SK-N-SH (cell line): ENCODE data around the gene THSD4. TPM values are rescaled to one million over a fixed set of nuclear protein-coding genes. Genes with fewer than 3 reads are reported as not detected.

ENCODE experiments used
- CTCF ChIA-PET: fragments of 300-600, 350-600 bp; formaldehyde crosslinking; extraction: SDS; loops from one replicate; lab custom pipeline; 2021; lab: Yijun Ruan, JAX
- POLR2A ChIA-PET: fragments of 350-600 bp; sonication (Branson Sonifier 250); formaldehyde crosslinking; extraction: SDS; loops from one replicate; lab custom pipeline; 2020; ENCODE audit warnings: antibody characterized with exemption, inconsistent platforms; lab: Yijun Ruan, JAX
- DNase-seq: peaks from one replicate; pipeline ENCODE4 v3.0.0; 2012
- H2AFZ ChIP-seq: fragments of 200-600 bp; sonication (generic); 2 replicates; pipeline ENCODE4 v1.8.1; 2016; ENCODE audit warnings: antibody characterized with exemption, mild to moderate bottlenecking, low read depth
- H3F3A ChIP-seq: fragments of 200-600 bp; sonication (generic); replicated peaks from 2 replicates; pipeline ENCODE3; 2016; ENCODE audit warnings: antibody characterized with exemption, mild to moderate bottlenecking; ENCODE audit not compliant: insufficient read depth
- H3K27ac ChIP-seq, 2 experiments: fragments of 200-500 bp in 1 of 2; fragments of 200-600 bp in 1 of 2; sonication (Bioruptor generic) in 1 of 2; sonication (generic), shearing (Covaris generic) in 1 of 2; 2 replicates each; pipeline versions ENCODE4 v1.5.1 to v1.6.1; 2014 to 2016; ENCODE audit warnings: low read depth in 2 of 2, inconsistent platforms in 1 of 2, low read length in 1 of 2, mild to moderate bottlenecking in 1 of 2, mixed read lengths in 1 of 2
- H3K27me3 ChIP-seq: fragments of 200-600 bp; sonication (generic), shearing (Covaris generic); 2 replicates; pipeline ENCODE4 v1.6.1; 2016; ENCODE audit warnings: mixed run types; ENCODE audit not compliant: insufficient read depth
- H3K36me3 ChIP-seq, 2 experiments: fragments of 200-500 bp in 1 of 2; fragments of 200-600 bp in 1 of 2; sonication (Bioruptor generic) in 1 of 2; sonication (generic) in 1 of 2; replicated peaks in 1 of 2; 2 replicates each; pipeline versions ENCODE3 to v1.5.1; 2014 to 2016; ENCODE audit warnings: low read length in 1 of 2, mild to moderate bottlenecking in 1 of 2; ENCODE audit not compliant: insufficient read depth in 2 of 2, control insufficient read depth in 1 of 2
- H3K4me1 ChIP-seq, 2 experiments: fragments of 200-500 bp in 1 of 2; fragments of 200-600 bp in 1 of 2; sonication (Bioruptor generic) in 1 of 2; sonication (generic), shearing (Covaris generic) in 1 of 2; 2 replicates each; pipeline versions ENCODE4 v1.5.1 to v1.6.1; 2014 to 2016; ENCODE audit warnings: low read depth in 1 of 2, low read length in 1 of 2, mixed run types in 1 of 2; ENCODE audit not compliant: insufficient read depth in 2 of 2, control insufficient read depth in 1 of 2
- H3K4me2 ChIP-seq: fragments of 200-600 bp; sonication (generic), shearing (Covaris generic); 2 replicates; pipeline ENCODE4 v1.6.1; 2017; ENCODE audit warnings: mixed run types
- H3K4me3 ChIP-seq, 2 experiments: fragments of 200-500 bp in 1 of 2; fragments of 200-600 bp in 1 of 2; sonication (Bioruptor generic) in 1 of 2; sonication (generic), shearing (Covaris generic) in 1 of 2; 2 replicates each; pipeline versions ENCODE4 v1.5.1 to v1.8.1; 2014 to 2016; ENCODE audit warnings: low read depth in 2 of 2, inconsistent platforms in 1 of 2, low read length in 1 of 2, mild to moderate bottlenecking in 1 of 2, mixed read lengths in 1 of 2, moderate library complexity in 1 of 2
- H3K79me2 ChIP-seq: fragments of 200-600 bp; sonication (generic); 2 replicates; pipeline ENCODE4 v1.8.1; 2017; ENCODE audit warnings: mild to moderate bottlenecking; ENCODE audit not compliant: insufficient read depth
- H3K9ac ChIP-seq: fragments of 200-600 bp; sonication (generic); 2 replicates; pipeline ENCODE4 v1.6.1; 2017; ENCODE audit warnings: mixed run types
- H3K9me2 ChIP-seq: fragments of 200-600 bp; sonication (generic); 2 replicates; pipeline ENCODE4 v1.6.1; 2017; ENCODE audit warnings: mixed run types
- H3K9me3 ChIP-seq: fragments of 200-600 bp; sonication (generic); 2 replicates; pipeline ENCODE4 v1.6.1; 2017; ENCODE audit warnings: mixed run types, mild to moderate bottlenecking, moderate library complexity
- H4K20me1 ChIP-seq: fragments of 200-600 bp; sonication (generic); 2 replicates; pipeline ENCODE4 v1.6.1; 2017; ENCODE audit warnings: mild to moderate bottlenecking, mixed run types; ENCODE audit not compliant: insufficient read depth
- CHD2 ChIP-seq: fragments of 150-350 bp; IDR thresholded peaks from 2 replicates; pipeline ENCODE4 v1.6.1; 2018; ENCODE audit warnings: low read length; ENCODE audit not compliant: partially characterized antibody
- FOXM1 ChIP-seq: IDR thresholded peaks from 2 replicates; pipeline ENCODE4 v1.4.0; 2012; ENCODE audit warnings: low read depth, mild to moderate bottlenecking
- GATA2 ChIP-seq: sonication (generic); formaldehyde crosslinking; IDR thresholded peaks from 2 replicates; pipeline ENCODE4 v1.5.0; 2020; ENCODE audit warnings: mild to moderate bottlenecking, missing genetic modification reagents
- JUND ChIP-seq: IDR thresholded peaks from 2 replicates; pipeline ENCODE4 v1.4.0; 2012
- NFIC ChIP-seq: IDR thresholded peaks from 2 replicates; pipeline ENCODE4 v1.4.0; 2012; ENCODE audit warnings: borderline replicate concordance
- NRF1 ChIP-seq: IDR thresholded peaks from 2 replicates; pipeline ENCODE4 v1.6.1; 2012; ENCODE audit warnings: low read depth, mild to moderate bottlenecking, low read length
- POLR2AphosphoS5 ChIP-seq: IDR thresholded peaks from 2 replicates; pipeline ENCODE4 v1.6.1; 2012; ENCODE audit warnings: low read depth, low read length
- RAD21 ChIP-seq: IDR thresholded peaks from 2 replicates; pipeline ENCODE4 v1.6.1; 2012; ENCODE audit warnings: mild to moderate bottlenecking, low read length
- RFX5 ChIP-seq: IDR thresholded peaks from 2 replicates; pipeline ENCODE4 v1.6.1; 2012; ENCODE audit warnings: mild to moderate bottlenecking, improper control_type of control experiment, low read length
- RXRA ChIP-seq: IDR thresholded peaks from 2 replicates; pipeline ENCODE4 v1.4.0; 2012; ENCODE audit warnings: low read depth, mild to moderate bottlenecking, borderline replicate concordance
- TCF12 ChIP-seq: IDR thresholded peaks from 2 replicates; pipeline ENCODE4 v1.4.0; 2012
- USF1 ChIP-seq: IDR thresholded peaks from 2 replicates; pipeline ENCODE4 v1.4.0; 2012; ENCODE audit warnings: low read depth, borderline replicate concordance
- WGBS: methylation state at CpG from one replicate; pipeline ENCODE4 v1.1.6; 2017; ENCODE audit warnings: low lambda C conversion rate; 5-methylcytosine and 5-hydroxymethylcytosine counted together
- polyA plus RNA-seq, 3 experiments: library from polyadenylated mRNA; depleted of rRNA; stranded (reverse); fragments of >200 nt; gene quantifications; 2 replicates each; pipeline ENCODE4 v1.2.3, GENCODE V29; 2012
- TF ChIP-seq, protein P1 (sequence below): fragments of 150-350 bp; IDR thresholded peaks from 2 replicates; pipeline ENCODE4 v1.6.1; 2017; ENCODE audit warnings: antibody characterized with exemption, low read length, low read depth, borderline replicate concordance
- TF ChIP-seq, protein P2 (sequence below): fragments of 150-350 bp; IDR thresholded peaks from 2 replicates; pipeline ENCODE4 v1.6.1; 2016; ENCODE audit warnings: mild to moderate bottlenecking, low read depth, low read length
- TF ChIP-seq, protein P3 (sequence below): IDR thresholded peaks from 2 replicates; pipeline ENCODE4; 2012
- TF ChIP-seq, protein P4 (sequence below): IDR thresholded peaks from 2 replicates; pipeline ENCODE4 v1.4.0; 2012; ENCODE audit warnings: low read depth

The THSD4 gene
- polyA plus RNA-seq, 1 of the 3 experiments (the other 2 are of a cell fraction): 79.1 TPM

GRCh38 chr15:71548401-71548807 lies 433.1 kb downstream of the THSD4 start:
- H3K4me2 ChIP-seq: no peak overlapping the region
- H3K9ac ChIP-seq: no peak overlapping the region
- H3K79me2 ChIP-seq: no peaks in the 10 kb centered on the region
- no peaks in the 10 kb centered on the region for H4K20me1 ChIP-seq
- ChIA-PET POLR2A (no interaction called here), CTCF (interaction anchor here (0.6 to 1.7 kb wide), 3 partner anchors 27 to 204 kb away, joined by 3 to 5 read pairs (median 3); no protein-coding TSS in a partner anchor)
- H2AFZ ChIP-seq: no peak overlapping the region
- no peak overlapping the region for H3K27ac ChIP-seq
- 66% methylated on average over 4 of the region's 4 CpGs for WGBS
- TF ChIP-seq JUND (no peak), RXRA (no peak), USF1 (no peak), NFIC (no peak), POLR2AphosphoS5 (no peak), TCF12 (no peak), GATA2 (CRISPR knock-in tag) (no peak), FOXM1 (no peak), CHD2 (no peak), RAD21 (no peak), NRF1 (no peak), RFX5 (no peak)
- TF ChIP-seq, protein P1, sequence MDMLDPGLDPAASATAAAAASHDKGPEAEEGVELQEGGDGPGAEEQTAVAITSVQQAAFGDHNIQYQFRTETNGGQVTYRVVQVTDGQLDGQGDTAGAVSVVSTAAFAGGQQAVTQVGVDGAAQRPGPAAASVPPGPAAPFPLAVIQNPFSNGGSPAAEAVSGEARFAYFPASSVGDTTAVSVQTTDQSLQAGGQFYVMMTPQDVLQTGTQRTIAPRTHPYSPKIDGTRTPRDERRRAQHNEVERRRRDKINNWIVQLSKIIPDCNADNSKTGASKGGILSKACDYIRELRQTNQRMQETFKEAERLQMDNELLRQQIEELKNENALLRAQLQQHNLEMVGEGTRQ: no peak
- TF ChIP-seq, protein P2, sequence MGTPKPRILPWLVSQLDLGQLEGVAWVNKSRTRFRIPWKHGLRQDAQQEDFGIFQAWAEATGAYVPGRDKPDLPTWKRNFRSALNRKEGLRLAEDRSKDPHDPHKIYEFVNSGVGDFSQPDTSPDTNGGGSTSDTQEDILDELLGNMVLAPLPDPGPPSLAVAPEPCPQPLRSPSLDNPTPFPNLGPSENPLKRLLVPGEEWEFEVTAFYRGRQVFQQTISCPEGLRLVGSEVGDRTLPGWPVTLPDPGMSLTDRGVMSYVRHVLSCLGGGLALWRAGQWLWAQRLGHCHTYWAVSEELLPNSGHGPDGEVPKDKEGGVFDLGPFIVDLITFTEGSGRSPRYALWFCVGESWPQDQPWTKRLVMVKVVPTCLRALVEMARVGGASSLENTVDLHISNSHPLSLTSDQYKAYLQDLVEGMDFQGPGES: no peak
- TF ChIP-seq, protein P3, sequence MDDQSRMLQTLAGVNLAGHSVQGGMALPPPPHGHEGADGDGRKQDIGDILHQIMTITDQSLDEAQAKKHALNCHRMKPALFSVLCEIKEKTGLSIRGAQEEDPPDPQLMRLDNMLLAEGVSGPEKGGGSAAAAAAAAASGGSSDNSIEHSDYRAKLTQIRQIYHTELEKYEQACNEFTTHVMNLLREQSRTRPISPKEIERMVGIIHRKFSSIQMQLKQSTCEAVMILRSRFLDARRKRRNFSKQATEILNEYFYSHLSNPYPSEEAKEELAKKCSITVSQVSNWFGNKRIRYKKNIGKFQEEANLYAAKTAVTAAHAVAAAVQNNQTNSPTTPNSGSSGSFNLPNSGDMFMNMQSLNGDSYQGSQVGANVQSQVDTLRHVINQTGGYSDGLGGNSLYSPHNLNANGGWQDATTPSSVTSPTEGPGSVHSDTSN: no peak
- TF ChIP-seq, protein P4, sequence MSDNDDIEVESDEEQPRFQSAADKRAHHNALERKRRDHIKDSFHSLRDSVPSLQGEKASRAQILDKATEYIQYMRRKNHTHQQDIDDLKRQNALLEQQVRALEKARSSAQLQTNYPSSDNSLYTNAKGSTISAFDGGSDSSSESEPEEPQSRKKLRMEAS: no peak
- no peak for DNase-seq
- peaks cover 0 to 9% of the 10 kb centered on the region in 2 experiments; a peak in 1 of 4 replicates for H3K4me1 ChIP-seq
- no peaks in the 10 kb centered on the region for H3K36me3 ChIP-seq
- no peaks in the 10 kb centered on the region for H3F3A ChIP-seq
- no peaks in the 10 kb centered on the region for H3K9me3 ChIP-seq
- H3K9me2 ChIP-seq: no peaks in the 10 kb centered on the region
- H3K4me3 ChIP-seq: no peak overlapping the region
- H3K27me3 ChIP-seq: no peaks in the 10 kb centered on the region
